GM21515 (cell line): ENCODE measurements around the gene SCAF8.
A peak's percentile ranks its signal among the peaks of the same experiment; 100 is the strongest.
"Not testable (repeated sequence)": the region's sequence is repeated elsewhere in the genome, so short reads cannot be mapped to it uniquely, and the experiment has no call there.

Experiments
- ATAC-seq: cut with Tn5 transposase; IDR thresholded peaks from one replicate; pipeline ENCODE4 v1.9.1; 2021; ENCODE audit not compliant: unreplicated experiment

SCAF8 gene

DNA sequence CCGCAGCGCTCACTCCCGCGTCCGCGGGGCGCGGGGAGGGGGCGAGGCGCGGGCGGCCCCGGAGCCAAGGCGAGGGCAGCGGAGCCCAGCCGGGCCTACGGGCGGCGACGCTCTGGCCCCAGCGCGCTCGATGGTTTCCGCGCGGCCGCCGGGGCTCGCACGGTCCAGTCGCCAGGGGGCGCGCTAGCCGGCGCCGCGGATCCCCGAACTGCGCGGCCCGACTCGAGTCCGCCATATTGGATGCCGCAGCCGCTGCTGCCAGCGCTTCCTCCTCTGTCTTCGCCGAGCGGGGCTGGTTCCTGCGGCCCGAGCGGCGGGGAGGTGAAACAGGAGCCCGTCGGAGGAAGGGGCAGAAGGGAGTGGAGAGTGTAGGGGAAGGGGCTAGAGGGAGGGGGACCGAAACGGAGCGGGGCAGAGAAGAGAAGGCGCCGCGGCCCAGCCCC lies at the start of gene SCAF8:
TSS of gene SCAF8 (plus strand) at position 234 of the 443 bp plus-strand sequence. CDS start 485 bp downstream, outside the sequence.
- peak; percentile 87 for ATAC-seq

GRCh38 chr6:154683756-154684523 lies 49.3 kb upstream of the SCAF8 start:
- peak; percentile 94 for ATAC-seq

GRCh38 chr6:154686162-154686561 lies 47.1 kb upstream of the SCAF8 start:
- no peak for ATAC-seq

DNA sequence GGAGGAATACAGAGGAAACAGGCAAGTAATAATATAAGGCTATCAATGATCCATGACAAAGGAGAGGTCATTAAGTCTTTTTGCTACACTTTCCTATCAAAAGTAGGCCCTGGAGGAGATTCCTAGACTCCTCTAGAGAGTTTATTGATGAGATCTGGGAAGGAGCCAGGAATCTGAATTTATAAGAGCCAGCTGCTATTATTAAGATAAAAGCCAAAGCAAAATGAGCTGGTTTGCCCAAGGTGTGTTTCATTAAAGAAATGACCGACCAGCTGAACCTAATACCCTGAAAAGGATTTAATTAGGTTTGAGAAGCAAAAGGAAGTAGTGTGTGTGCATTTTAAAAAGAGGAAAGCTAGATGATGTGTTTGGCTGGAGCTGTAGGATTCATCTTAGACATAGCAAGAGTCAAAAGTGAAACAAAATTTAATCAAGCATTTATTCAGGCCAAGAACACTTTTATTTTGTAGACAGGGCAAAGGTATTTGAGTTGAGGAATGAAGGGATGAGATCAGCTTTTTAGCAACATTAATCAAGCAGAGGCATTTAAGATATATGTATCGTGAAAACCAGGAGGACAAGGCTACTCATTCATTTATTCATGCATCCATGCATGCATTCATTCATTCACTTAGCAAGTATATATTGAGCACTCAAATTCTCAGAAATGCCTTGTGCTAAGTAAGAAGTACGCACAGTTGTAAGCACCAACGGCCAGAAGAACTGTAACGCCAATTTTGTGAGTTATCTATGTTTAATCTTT lies 43.5 kb upstream of the SCAF8 start:
- no peak for ATAC-seq

DNA sequence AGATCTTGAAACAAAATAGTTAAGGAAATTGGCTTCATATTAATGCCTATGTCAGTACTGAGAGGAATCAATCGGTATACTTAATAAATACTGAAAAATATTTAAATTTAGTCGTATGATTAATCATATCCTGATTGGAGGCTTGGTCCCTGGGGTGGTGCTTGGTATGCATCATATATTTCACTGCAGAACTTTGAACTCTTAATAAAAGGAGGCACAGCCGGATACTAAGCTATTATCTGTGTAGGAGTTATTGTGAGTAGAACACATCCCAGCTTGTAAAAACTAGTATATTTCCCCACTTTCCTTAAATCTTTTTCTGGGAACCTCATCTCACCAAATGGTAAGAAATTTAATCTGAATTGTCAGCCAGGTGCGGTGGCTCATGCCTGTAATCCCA lies 42.4 kb upstream of the SCAF8 start:
- ATAC-seq, result no peak

DNA sequence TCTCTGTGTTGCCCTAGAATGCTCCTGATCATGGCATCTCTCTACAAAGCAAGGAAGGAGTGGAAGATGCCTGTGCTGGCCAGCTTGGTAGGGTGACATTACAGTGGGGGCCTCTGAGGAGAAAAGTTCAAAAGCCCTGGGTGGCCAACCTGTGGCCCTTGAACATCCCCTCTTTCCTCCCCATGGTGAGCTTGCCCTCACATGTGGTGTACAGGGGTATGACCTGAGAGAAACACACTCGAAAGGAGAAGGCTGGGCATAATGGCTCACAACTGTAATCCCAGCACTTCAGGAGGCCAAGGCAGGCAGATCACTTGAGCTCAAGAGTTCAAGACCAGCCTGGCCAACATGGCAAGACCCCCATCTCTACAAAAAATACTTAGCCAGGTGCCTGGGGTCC lies 36.6 kb upstream of the SCAF8 start:
- no peak for ATAC-seq

DNA sequence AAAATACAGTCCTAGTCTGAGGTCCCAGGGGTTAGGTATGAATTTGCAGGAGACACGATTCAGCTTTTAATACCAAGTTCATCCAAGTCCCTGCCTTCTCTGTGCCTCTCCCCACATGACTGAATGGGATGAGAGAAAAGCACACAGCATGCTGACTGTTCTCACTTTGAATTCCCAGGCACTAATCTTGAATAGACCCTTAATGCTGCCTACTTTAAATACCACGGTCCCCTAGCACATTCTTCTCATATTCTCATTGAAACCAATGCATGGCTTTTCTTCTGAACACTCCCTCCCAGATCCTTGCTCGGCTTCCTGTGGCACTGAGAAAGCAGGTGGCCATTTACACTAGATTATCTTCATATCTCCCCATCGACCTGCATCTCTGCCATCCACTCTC lies 30.1 kb upstream of the SCAF8 start:
- ATAC-seq, result no peak

- ATAC-seq, result no peak
Observed at GRCh38 chr6:154705471-154706113, 27.6 kb upstream of the SCAF8 start.

DNA sequence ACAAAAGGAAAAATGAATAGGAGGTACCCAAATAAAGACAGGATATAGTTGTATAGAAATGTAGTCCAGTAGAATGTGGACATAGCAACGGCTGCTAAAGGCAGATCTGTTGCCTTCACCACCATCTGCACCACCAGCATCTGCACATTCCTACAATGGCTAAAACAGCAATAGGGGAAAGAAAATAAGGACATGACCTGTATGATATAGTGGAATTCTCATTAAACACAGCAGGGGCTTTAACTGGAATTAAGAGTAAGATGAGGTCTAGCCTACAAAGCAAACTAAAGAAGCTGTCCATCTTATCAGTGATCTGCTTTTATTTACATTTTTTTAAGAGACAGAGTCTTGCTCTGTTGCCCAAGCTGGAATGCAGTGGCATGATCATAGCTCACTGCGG lies 26.8 kb upstream of the SCAF8 start:
- ATAC-seq, result no peak

GRCh38 chr6:154709621-154710020 lies 23.6 kb upstream of the SCAF8 start:
- no peak for ATAC-seq

- ATAC-seq, result no peak
Observed at GRCh38 chr6:154710689-154711088, 22.5 kb upstream of the SCAF8 start.

- no peak for ATAC-seq
Observed at GRCh38 chr6:154715446-154715845, 17.8 kb upstream of the SCAF8 start.

DNA sequence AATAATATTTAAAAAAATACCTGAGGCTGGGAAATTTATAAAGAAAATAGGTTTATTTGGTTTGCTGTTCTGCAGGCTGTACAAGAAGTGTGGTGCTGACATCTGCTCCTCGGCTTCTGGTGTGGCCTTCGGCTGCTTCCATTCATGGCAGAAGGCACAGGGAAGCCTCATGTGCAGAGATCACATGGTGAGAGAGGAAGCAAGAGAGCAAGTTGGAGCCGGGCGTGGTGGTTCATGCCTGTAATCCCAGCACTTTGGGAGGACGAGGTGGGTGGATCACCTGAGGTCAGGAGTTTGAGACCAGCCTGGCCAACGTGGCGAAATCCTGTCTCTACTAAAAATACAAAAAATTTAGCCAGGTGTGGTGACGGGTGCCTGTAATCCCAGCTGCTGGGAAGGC lies 16.9 kb upstream of the SCAF8 start:
- not testable (repeated sequence) for ATAC-seq

DNA sequence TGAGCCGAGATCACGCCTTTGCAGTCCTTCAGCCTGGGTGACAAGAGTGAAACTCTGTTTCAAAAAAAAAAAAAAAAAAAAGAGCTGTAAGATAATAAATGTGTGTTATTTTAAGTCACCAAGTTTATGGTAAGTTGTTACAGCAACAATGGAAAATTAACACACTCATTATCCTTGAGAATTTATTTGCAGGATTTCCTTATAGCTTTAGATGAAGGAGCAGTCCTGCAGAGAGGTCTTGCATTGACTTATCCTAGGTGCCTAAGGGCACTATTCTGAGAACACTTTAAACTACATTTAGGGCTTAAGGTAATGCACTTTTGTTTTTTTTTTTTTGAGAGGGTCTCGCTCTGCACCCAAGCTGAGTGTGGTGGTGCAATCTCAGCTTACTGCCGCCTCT lies 13.8 kb upstream of the SCAF8 start:
- no peak for ATAC-seq

- ATAC-seq, result no peak
Observed at GRCh38 chr6:154719854-154720253, 13.4 kb upstream of the SCAF8 start.

DNA sequence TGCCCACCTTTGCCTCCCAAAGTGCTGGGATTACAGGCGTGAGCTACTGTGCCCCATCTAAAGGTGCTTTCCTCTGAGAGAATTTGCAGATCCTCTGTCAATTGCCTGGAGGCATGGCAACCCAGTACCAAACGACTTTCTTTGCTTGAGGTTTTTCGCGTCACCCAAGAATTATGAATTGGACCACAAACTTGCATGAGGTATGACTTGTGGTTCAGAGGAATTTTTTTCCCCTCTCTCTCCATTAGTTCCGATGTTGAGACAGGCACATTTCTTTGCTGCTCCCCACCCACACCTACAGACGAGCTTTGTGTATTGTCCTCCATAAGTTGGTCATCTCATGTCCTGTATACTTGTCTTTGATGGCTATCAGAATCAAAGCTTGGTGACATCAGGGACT lies 11.8 kb upstream of the SCAF8 start:
- ATAC-seq, result no peak

GRCh38 chr6:154726887-154727286 lies 6.3 kb upstream of the SCAF8 start:
- ATAC-seq, result no peak

GRCh38 chr6:154731296-154732218 lies 1.7 kb upstream of the SCAF8 start:
- no peak for ATAC-seq

GRCh38 chr6:154732538-154733182 lies 556 bp upstream of the SCAF8 start:
- no peak for ATAC-seq
